C1 segment of cervical spinal cord (tissue), 14 donors: ENCODE results near the gene DIAPH3.

Source experiments
- DNase-seq, 14 donors: peaks; one replicate each; lab custom pipeline; 2025; lab: John Stamatoyannopoulos, UW

Gene DIAPH3

GRCh38 chr13:59728896-59729545, 434.7 kb downstream of the DIAPH3 start:
- no peak for DNase-seq

DNA sequence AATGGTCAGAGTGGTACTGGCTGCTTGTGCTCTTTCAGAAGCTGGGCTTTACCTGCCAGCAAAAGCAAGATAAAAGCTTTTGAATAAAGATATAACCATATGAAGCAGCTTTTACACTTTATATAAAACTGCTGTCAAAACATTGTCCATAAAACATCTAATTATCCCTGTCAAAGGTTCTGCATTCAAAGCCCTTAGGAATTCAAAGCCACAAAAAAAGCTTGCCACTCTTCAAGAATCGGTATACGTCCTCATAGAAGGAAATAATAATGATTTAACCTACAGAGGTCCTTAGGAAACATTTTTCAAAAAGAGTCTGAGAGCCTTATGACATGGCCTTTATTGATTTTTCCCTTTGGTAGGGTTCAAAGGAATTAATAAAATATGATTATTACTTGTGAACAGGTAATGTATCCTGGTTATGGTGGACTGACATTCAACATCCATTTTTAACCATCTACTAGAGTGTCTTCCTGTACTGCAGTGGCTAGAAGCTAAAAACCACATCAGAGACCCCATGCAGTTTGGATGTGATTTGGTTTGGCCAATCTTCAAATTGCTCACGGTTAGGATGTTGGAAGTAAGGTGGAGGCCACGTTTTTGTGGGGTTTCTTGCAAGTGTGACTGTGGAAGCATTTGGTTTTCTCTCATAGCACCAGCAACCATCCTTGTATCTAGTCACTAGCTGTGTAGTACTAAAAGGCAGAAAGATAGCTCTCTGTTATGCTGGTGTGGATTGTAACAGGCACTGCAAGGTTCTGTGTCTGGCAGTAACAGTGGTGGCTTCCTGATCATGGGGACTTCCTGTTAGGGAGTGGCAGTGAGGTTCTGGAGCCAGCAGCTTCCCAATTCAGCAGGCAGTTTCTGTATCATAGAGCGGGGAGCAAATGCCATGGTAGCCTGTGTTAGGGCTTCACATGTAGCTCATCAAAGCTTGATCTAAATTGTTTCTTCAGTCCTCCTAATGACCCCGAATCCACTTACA, 441.5 kb downstream of the DIAPH3 start:
- DNase-seq, result no peak

- DNase-seq, result no peak
Measured at GRCh38 chr13:59715611-59716010, 448.1 kb downstream of the DIAPH3 start.

DNA sequence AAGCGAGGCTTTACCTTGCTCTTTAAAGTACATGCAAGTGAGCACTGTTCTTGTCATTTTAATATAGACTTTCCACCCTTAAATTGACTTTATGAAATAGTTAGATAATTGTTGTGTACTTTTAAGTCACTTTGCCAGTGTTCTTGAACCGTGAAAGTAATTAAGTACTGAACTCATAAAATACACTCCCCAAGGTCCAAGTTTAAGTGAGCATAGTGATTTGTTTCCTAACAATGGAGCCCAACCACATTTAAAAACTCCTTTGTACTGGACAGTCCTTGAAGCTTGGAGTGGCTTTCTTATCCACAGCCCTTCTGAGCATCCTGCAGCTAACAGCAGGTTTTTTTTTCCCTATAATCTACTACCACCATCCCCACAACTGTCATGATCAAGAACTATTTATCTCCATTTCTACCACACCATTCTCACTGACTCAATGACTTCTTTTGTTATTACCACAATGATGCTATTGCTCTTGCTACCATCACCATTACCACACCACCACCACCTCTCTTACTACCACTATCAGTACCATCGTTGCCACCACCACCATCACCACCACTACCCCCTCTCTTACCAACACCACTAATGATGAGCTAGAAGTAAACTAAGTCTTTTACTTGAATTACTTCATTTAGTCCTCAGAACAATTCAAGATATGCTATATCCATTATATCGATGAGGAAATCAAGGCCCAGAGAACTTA, 452.6 kb downstream of the DIAPH3 start:
- DNase-seq, result no peak

DNA sequence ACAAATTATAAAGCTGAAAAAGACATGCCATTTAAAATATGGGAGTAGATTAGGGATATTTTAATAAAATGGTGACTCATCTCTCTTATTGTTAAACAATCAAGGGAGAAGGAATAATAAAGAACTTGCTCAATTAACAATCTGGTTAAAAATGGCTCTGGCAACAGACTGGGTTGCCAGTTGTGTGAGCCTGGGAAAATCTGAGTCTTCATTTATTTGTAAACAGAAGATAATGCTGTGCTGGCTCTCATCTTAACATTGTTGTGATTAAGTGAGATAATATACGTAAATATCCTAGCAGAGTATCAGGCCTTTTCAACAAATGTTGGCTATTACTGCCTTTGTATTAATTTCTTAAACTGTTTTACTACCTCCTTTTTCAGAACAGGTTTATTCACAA, 453.3 kb downstream of the DIAPH3 start:
- no peak for DNase-seq

DNA sequence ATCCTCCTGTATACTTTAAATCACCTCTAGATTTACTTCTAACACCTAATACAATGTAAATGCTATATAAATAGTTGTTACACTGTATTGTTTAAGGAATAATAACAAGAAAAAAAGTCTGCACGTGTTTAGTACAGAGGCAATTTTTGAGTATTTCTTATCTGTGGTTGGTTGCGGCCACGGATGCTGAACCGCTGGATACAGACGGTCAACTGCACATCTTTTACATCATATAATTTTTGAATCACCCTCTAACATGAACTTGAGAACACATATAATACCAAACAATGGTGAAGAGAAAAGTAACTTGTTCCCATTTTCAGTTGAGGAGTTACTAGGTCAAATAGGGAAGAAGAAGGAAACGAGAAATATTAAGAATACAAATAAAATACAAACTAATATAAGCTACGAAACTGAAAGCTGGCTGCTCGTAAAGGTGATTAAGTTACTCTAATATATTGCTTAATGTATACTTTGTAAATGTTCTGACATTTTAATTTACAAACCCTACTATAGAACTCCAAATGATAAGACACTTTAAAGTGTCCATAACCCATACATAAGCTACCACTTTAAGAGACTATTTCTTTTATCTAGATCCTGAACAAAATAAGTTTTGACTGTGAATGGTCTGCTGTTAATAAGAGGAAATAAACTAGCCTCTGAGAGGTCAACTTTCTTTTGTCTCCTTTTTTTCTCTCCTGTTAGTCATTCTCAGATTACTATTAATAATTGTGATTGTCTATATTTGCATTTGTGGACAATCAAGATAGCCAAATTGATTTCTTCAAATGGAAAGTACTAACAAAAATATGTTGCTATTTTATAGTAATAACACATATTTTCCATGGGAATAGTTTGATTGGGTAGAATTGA, 457.4 kb downstream of the DIAPH3 start:
- DNase-seq, result no peak

DNA sequence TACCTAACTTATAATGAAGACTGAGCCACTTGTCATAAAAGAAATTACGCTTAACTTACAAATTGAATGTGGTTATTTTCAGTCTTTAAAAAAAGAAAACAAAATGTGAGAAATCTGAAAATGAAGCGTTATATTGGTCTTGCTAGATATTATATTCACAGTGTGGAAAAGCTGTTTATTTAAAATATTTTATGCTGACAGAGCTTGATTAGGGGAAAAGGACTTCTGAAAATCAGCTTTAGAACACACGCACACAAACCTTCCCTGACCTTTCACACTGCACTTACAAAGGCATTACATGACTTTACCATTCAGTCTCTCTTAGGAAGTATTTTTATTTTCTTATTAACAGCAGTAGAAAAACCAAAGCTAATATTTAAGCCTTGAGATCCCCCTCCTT, 461.5 kb downstream of the DIAPH3 start:
- DNase-seq, result no peak

GRCh38 chr13:59701261-59701660, 462.5 kb downstream of the DIAPH3 start:
- no peak for DNase-seq

- DNase-seq, result no peak
Measured at GRCh38 chr13:59700281-59700680, 463.4 kb downstream of the DIAPH3 start.

GRCh38 chr13:59696271-59696670, 467.5 kb downstream of the DIAPH3 start:
- no peak for DNase-seq

DNA sequence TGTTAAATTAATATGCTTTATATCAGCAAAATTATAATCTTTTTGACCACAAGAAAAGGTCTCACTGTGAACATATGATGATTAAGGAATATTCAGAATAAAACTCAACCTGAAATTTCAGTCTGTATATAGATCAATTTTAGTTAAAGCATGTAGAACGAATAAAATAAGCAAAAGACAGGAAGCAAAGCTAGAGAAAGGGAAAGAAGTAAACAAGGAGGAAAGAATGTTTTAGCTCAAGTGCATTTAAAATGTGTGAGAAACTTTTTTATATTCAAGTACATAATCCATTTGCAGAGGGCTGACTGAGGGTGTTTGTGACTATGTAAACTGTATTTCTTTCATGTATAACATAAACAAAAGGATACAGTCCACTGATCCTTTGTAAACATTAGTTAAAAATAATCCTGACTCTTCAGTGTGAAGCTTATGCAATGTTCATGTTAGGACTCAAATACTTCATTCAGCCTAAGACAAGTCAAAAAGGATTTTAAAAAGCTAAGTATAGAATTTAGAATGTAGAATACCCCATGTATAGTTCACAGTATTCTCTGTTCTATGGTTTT, 472.1 kb downstream of the DIAPH3 start:
- no peak for DNase-seq

DNA sequence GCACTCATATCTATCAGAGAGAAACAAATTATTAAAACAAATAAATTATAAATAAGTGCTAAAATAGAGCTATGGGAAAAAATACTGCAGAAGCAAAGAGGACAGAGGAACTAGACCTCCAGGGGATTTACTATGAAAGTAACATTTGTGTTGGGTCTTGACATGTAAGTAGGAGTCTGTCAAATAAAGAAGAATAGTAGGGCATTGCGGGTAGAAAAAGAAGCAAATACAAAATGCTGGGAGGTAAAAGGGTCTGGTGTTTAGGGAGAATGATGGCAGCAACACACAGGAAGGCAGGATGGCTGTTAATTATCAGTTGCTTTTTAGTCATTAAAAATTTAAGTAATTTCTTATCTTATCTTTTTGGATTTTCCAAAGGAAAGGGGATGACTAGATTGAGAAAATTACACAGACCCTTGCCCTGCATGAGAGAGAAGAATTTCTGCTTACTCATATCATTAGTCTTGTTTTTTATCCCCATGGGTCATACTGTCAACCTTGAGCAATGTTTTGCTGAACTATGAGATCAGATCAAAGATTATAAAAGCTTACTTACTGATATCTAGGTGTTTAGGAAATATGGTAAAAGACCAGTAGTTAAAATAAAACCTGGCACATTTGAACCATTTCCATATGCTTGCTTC, 472.7 kb downstream of the DIAPH3 start:
- DNase-seq, result no peak

- no peak for DNase-seq
Measured at GRCh38 chr13:59689057-59689456, 474.7 kb downstream of the DIAPH3 start.

GRCh38 chr13:59686798-59687394, 476.8 kb downstream of the DIAPH3 start:
- DNase-seq, result no peak

- no peak for DNase-seq
Measured at GRCh38 chr13:59684105-59684504, 479.6 kb downstream of the DIAPH3 start.

- no peak for DNase-seq
Measured at GRCh38 chr13:59681636-59682311, 482.0 kb downstream of the DIAPH3 start.

- no peak for DNase-seq
Measured at GRCh38 chr13:59680429-59681024, 483.2 kb downstream of the DIAPH3 start.

- no peak for DNase-seq
Measured at GRCh38 chr13:59679254-59679653, 484.5 kb downstream of the DIAPH3 start.
